Adrenal gland (tissue), 12 donors: ENCODE results near the gene UBAP1. TPM values are rescaled to one million over a fixed set of nuclear protein-coding genes. Genes with fewer than 3 reads are reported as not detected.
"Not testable (repeated sequence)": the region's sequence is repeated elsewhere in the genome, so short reads cannot be mapped to it uniquely, and the experiment has no call there.

ENCODE experiments used
- DNase-seq, 7 donors: peaks; one replicate each; pipeline ENCODE4 v3.0.0-alpha.2; 2019 to 2020
- H3K27ac ChIP-seq, 5 donors: fragments of 200-600 bp; sonication (generic) in 4 of 5; 1 replicate in 3 of 5; 2 replicates in 2 of 5; pipeline versions ENCODE4 v1.5.1 to v1.8.0; 2016 to 2020; ENCODE audit warnings: mild to moderate bottlenecking in 1 of 5
- H3K27me3 ChIP-seq: fragments of 200-600 bp; 2 replicates; pipeline ENCODE4 v1.8.0; 2021
- H3K36me3 ChIP-seq, 2 donors: fragments of 200-600 bp; replicated peaks in 1 of 2; 1 replicate in 1 of 2; 2 replicates in 1 of 2; pipeline versions ENCODE4 v1.5.1 to v1.8.0; 2018 to 2022
- H3K4me1 ChIP-seq, 2 donors: fragments of 200-600 bp; replicated peaks in 1 of 2; 1 replicate in 1 of 2; 2 replicates in 1 of 2; pipeline versions ENCODE4 v1.5.1 to v1.8.0; 2018 to 2021
- H3K4me3 ChIP-seq, 4 donors: fragments of 200-600 bp; sonication (generic) in 3 of 4; one replicate each; pipeline ENCODE4 v1.5.1; 2016 to 2018
- H3K9me3 ChIP-seq, 3 donors: fragments of 200-600 bp; sonication (generic) in 1 of 3; replicated peaks in 1 of 3; 1 replicate in 2 of 3; 2 replicates in 1 of 3; pipeline versions ENCODE4 v1.5.1 to v1.8.0; 2016 to 2021
- POLR2A ChIP-seq, 2 donors: fragments of 450-650 bp; IDR thresholded peaks; one replicate each; pipeline ENCODE4 v1.6.1; 2017; ENCODE audit warnings: antibody characterized with exemption in 2 of 2, mild to moderate bottlenecking in 2 of 2, moderate library complexity in 1 of 2
- WGBS, 4 donors: extraction: QIAGEN DNeasy Blood & Tissue Kit in 2 of 4; methylation state at CpG; one replicate each; pipeline versions ENCODE4 v1.1.5 to v1.1.7; 2013 to 2017; 5-methylcytosine and 5-hydroxymethylcytosine counted together
- intact Hi-C, 2 donors: fragments of 100-400 bp; cut with DNase I; formaldehyde crosslinking; loops; one replicate each; pipeline versions ENCODE4 v1.14.1 to v1.15.0; 2022 to 2023
- polyA plus RNA-seq, 3 donors: library from polyadenylated mRNA; stranded (reverse); fragments of 200-250 nt in 2 of 3; fragments of 350-450 nt in 1 of 3; fragmentation: Illumina TruSeq in 1 of 3; extraction: RNeasy Lipid Tissue Mini Kit (QIAGEN cat#74804) in 1 of 3; gene quantifications; one replicate each; pipeline ENCODE4 v1.2.3, GENCODE V29; 2013 to 2014
- total RNA-seq, 9 donors: library from RNA; depleted of rRNA in 4 of 9; stranded (reverse); fragments of >200 nt in 4 of 9; fragments of 120-200 nt in 1 of 9; fragmentation: NEBNext Ultra II Directional in 1 of 9; extraction: Animal tissue kit (Norgen Biotek cat#: 25700) in 1 of 9; gene quantifications; one replicate each; pipeline versions ENCODE4 v1.1.0 to v1.2.4, GENCODE V29; 2013 to 2023
- TF ChIP-seq, protein P1 (sequence below), 6 experiments: fragments of 450-650 bp in 4 of 6; fragments of 200-600 bp in 2 of 6; sonication (generic) in 1 of 6; IDR thresholded peaks; 1 replicate in 5 of 6; 2 replicates in 1 of 6; pipeline versions ENCODE4 v1.5.1 to v1.8.0; 2016 to 2021; ENCODE audit warnings: antibody characterized with exemption in 6 of 6, mild to moderate bottlenecking in 2 of 6, moderate library complexity in 1 of 6
- donor health status: healthy with polysubstance abuse.
- donor health status: Bipolar disorder and iron deficiency.
- donor health status: DM: yes; HTN: yes; CAD: no.
- donor health status: DM: no; HTN: no; CAD: no.
- donor health status: DM: no; HTN: no; CAD: no.
- donor health status: DM: yes; HTN: yes; CAD: no.

The UBAP1 gene
- total and polyA plus RNA-seq, 12 donors: 34.8 to 146 (median 77.4) TPM

DNA sequence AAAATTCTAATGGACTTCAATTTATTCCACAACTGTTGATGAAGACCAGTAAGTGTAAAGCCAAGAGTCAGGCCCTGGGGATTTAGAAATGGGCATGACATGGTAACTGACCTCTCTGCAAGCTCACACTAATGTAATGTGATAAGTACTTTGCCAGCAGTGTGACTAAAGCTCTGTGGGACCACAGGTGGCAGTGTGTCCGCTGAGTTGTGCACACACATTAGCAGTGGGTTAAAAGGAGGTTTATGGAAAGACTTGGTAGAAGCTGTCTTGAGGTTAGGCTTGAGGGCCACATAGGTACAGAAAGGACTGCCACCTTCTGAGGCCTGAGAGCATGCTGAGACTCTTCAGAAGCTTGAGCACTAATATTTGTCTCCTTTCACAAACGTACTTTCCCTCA is 67.6 kb downstream of the UBAP1 start:
- no peaks in the 10 kb centered on the region for H3K27me3 ChIP-seq
- TF ChIP-seq, protein P1, sequence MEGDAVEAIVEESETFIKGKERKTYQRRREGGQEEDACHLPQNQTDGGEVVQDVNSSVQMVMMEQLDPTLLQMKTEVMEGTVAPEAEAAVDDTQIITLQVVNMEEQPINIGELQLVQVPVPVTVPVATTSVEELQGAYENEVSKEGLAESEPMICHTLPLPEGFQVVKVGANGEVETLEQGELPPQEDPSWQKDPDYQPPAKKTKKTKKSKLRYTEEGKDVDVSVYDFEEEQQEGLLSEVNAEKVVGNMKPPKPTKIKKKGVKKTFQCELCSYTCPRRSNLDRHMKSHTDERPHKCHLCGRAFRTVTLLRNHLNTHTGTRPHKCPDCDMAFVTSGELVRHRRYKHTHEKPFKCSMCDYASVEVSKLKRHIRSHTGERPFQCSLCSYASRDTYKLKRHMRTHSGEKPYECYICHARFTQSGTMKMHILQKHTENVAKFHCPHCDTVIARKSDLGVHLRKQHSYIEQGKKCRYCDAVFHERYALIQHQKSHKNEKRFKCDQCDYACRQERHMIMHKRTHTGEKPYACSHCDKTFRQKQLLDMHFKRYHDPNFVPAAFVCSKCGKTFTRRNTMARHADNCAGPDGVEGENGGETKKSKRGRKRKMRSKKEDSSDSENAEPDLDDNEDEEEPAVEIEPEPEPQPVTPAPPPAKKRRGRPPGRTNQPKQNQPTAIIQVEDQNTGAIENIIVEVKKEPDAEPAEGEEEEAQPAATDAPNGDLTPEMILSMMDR (IDR thresholded peaks at IDR 0.05): no peak
- intact Hi-C loops: no loop called here
- H3K27ac ChIP-seq: no peak overlapping the region
- peaks cover 10 to 22% of the 10 kb centered on the region in 2 donors for H3K4me1 ChIP-seq
- no peaks in the 10 kb centered on the region for H3K9me3 ChIP-seq
- WGBS, 4 donors: 74 to 88% (median 77%) methylated on average over 2 of the region's 2 CpGs
- no peak for DNase-seq
- peaks cover 0 to 58% of the 10 kb centered on the region in 2 donors for H3K36me3 ChIP-seq
- no peak overlapping the region for H3K4me3 ChIP-seq

DNA sequence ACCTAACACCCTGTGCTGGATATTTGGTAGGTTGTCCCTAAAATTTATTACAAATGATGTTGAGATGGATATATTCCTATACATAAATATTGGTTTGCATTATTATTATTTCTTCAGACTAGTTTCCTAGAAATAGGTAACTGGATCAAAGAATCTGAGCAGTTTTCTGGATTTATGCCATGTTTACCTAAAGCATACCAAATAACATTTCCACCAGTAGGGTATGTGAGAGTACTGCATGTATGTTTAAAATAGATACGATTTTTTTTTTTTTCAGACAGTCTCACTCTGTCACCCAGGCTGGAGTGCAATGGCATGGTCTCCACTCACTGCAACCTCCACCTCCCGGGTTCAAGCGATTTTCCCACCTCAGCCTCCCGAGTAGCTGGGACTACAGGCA is 68.9 kb downstream of the UBAP1 start:
- H3K36me3 ChIP-seq: peaks cover 0 to 52% of the 10 kb centered on the region in 2 donors

DNA sequence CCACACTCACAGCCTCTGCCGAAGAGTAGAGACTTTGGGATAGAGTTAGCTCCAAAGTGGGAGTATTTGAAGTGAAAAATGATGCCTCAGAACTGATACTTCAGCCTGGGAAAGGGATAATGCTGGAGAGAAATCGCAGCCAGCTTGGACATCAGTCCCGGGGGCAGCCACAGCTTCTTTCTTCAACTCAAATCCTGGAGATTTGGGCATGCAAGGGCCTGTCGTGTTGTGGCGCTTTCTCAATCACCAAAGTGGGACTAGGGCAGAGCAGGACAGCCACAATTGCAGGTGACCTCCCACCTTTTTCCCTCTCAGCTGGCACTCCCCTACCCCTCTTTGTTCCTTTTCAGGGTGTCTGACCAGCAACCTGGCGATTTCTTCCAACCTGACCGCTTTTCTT is 70.4 kb downstream of the UBAP1 start:
- H3K4me3 ChIP-seq: no peak overlapping the region
- H3K27me3 ChIP-seq: no peaks in the 10 kb centered on the region
- no peak for TF ChIP-seq POLR2A (IDR thresholded peaks at IDR 0.05)
- TF ChIP-seq, protein P1 (IDR thresholded peaks at IDR 0.05): no peak
- no peak overlapping the region for H3K27ac ChIP-seq
- H3K9me3 ChIP-seq: no peaks in the 10 kb centered on the region
- no peak for DNase-seq
- H3K4me1 ChIP-seq: peaks cover 11 to 33% of the 10 kb centered on the region in 2 donors
- intact Hi-C loops: no loop called here
- 95 to 98% (median 95%) methylated on average over 7 of the region's 7 CpGs for WGBS, 4 donors
- H3K36me3 ChIP-seq: peaks cover 0 to 50% of the 10 kb centered on the region in 2 donors

More for the DNA sequence above, 68.9 kb downstream of the UBAP1 start:
- peaks cover 10 to 28% of the 10 kb centered on the region in 2 donors for H3K4me1 ChIP-seq
- H3K4me3 ChIP-seq, H3K27me3 ChIP-seq, DNase-seq, H3K27ac ChIP-seq, intact Hi-C loops, H3K9me3 ChIP-seq: not testable (repeated sequence)
- 84 to 87% (median 85%) methylated on average over 4 of the region's 4 CpGs for WGBS, 4 donors

DNA sequence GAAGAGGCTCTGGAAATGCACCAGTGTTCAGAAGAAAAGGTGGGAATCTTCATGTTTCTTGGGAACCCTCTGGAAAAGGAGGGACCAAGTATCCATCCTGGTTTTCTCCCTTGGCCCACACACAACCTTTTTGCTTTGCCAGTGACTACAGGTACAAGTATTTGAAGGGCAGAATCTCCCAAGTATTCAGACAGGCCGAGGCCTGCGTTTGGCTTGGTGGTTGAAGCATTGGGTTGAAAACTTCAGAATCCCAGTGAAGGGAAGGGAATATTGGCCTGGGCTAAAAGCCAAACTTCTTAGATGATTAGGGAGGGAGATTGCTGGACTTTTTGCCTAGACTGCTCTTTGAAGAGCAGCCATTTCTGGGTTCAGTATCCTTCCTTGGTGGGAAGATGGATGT is 71.9 kb downstream of the UBAP1 start:
- Histone ChIP-seq H3K27ac (no peak overlapping the region), H3K36me3 (peaks cover 0 to 50% of the 10 kb centered on the region in 2 donors), H3K4me1 (peaks cover 23 to 46% of the 10 kb centered on the region in 2 donors), H3K27me3 (no peaks in the 10 kb centered on the region), H3K4me3 (no peak overlapping the region), H3K9me3 (no peaks in the 10 kb centered on the region)
- TF ChIP-seq POLR2A (IDR thresholded peaks at IDR 0.05): no peak
- TF ChIP-seq, protein P1 (IDR thresholded peaks at IDR 0.05): no peak
- intact Hi-C loops: loop anchor here in 1 of 2 donors (10.0 kb wide), 1 partner anchor 126 kb away; the partner anchor contains the start of gene DCAF12
- no peak for DNase-seq
- 75 to 96% (median 90%) methylated on average over 2 of the region's 2 CpGs for WGBS, 4 donors

DNA sequence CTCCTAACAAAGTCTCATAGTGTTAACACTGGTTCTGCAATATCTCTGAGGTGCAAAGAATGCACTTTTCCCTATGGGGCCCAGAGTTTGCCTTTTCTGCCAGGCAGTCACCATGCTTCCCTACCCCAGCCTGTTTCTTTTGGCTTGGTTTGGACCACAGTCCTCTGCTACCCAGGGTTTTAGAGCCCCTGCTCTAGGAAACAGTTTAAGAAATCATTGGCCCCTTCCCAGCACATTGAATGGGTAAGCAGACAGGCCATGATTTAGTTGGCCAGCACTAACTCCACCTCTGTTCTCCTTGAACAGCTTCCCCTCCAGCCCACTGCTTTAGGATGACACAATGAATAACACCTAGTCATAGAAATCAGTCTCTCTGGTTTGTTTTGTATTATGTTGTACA is 73.2 kb downstream of the UBAP1 start:
- Histone ChIP-seq H3K4me1 (peaks cover 23 to 46% of the 10 kb centered on the region in 2 donors), H3K36me3 (peaks cover 0 to 42% of the 10 kb centered on the region in 2 donors), H3K4me3 (no peak overlapping the region), H3K27ac (peak overlapping the region in 3 of 5 donors; percentile 7 to 86 (median 67)), H3K27me3 (no peaks in the 10 kb centered on the region), H3K9me3 (no peaks in the 10 kb centered on the region)
- DNase-seq: peak in 1 of 7 donors; percentile 24
- no peak for TF ChIP-seq POLR2A (IDR thresholded peaks at IDR 0.05)
- TF ChIP-seq, protein P1 (IDR thresholded peaks at IDR 0.05): no peak
- intact Hi-C loops: loop anchor here in 1 of 2 donors (10.0 kb wide), 1 partner anchor 127 kb away; the partner anchor contains the start of gene DCAF12
